Neural crest cell (in vitro differentiated cells): ENCODE data around the gene OR4E1. TPM values are rescaled to one million over a fixed set of nuclear protein-coding genes. Genes with fewer than 3 reads are reported as not detected.

ENCODE experiments used
- DNase-seq: peaks from one replicate; pipeline ENCODE4 v3.0.0; 2021; ENCODE audit warnings: low read depth, mixed read lengths, low spot score
- H3K27ac Mint-ChIP-seq: one replicate; pipeline ENCODE4 v1.8.0; 2021; ENCODE audit warnings: mild to moderate bottlenecking, mixed read lengths; ENCODE audit not compliant: unreplicated experiment
- H3K27me3 Mint-ChIP-seq: 2 replicates; pipeline ENCODE4 v1.8.0; 2021; ENCODE audit warnings: low read depth, mild to moderate bottlenecking, mixed read lengths
- H3K36me3 Mint-ChIP-seq: 2 replicates; pipeline ENCODE4 v1.8.0; 2021; ENCODE audit warnings: low read depth, mild to moderate bottlenecking, mixed read lengths
- H3K4me1 Mint-ChIP-seq: 2 replicates; pipeline ENCODE4 v1.8.0; 2021; ENCODE audit warnings: mixed read lengths
- H3K4me3 Mint-ChIP-seq: one replicate; pipeline ENCODE4 v1.8.0; 2021; ENCODE audit warnings: mild to moderate bottlenecking, mixed read lengths
- H3K9me3 Mint-ChIP-seq: 2 replicates; pipeline ENCODE4 v1.8.0; 2021; ENCODE audit warnings: mixed read lengths
- total RNA-seq: library from RNA; stranded (reverse); gene quantifications from 2 replicates; pipeline ENCODE4 v1.2.1, GENCODE V29; 2021
- TF ChIP-seq, protein P1 (sequence below): fragments of 200-600 bp; sonication (generic); conservative IDR thresholded peaks from 2 replicates; pipeline ENCODE4 v1.5.0; 2021; ENCODE audit warnings: antibody characterized with exemption, mild to moderate bottlenecking

The OR4E1 gene
- total RNA-seq, 1 donor from 2014 or later: not detected

DNA sequence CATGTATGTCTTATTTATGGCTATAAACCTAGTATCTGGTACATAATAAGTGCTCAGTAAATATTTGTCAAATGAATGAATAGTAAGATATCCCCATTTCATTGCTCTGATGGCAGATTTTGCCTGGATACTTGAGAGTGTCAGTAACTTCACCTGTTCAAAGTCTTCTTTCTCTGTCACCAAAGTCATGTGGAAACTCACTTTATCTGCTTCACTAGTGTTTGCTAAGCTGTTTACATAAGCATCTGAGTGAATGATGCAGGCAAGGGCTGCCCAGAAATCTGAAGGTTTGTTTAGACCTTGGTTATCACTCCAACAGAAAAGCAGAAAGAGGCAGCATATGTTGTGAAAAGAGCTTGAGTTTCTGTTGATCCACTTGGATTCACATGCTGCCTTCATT, 4.3 kb downstream of the OR4E1 start:
- no peak for DNase-seq
- Mint-ChIP-seq H3K4me3 (no peak overlapping the region), H3K36me3 (no peaks in the 10 kb centered on the region), H3K4me1 (no peaks in the 10 kb centered on the region), H3K27me3 (peaks cover 61% of the 10 kb centered on the region), H3K9me3 (peaks cover 1% of the 10 kb centered on the region), H3K27ac (no peak overlapping the region)
- TF ChIP-seq, protein P1, sequence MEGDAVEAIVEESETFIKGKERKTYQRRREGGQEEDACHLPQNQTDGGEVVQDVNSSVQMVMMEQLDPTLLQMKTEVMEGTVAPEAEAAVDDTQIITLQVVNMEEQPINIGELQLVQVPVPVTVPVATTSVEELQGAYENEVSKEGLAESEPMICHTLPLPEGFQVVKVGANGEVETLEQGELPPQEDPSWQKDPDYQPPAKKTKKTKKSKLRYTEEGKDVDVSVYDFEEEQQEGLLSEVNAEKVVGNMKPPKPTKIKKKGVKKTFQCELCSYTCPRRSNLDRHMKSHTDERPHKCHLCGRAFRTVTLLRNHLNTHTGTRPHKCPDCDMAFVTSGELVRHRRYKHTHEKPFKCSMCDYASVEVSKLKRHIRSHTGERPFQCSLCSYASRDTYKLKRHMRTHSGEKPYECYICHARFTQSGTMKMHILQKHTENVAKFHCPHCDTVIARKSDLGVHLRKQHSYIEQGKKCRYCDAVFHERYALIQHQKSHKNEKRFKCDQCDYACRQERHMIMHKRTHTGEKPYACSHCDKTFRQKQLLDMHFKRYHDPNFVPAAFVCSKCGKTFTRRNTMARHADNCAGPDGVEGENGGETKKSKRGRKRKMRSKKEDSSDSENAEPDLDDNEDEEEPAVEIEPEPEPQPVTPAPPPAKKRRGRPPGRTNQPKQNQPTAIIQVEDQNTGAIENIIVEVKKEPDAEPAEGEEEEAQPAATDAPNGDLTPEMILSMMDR: no peak

DNA sequence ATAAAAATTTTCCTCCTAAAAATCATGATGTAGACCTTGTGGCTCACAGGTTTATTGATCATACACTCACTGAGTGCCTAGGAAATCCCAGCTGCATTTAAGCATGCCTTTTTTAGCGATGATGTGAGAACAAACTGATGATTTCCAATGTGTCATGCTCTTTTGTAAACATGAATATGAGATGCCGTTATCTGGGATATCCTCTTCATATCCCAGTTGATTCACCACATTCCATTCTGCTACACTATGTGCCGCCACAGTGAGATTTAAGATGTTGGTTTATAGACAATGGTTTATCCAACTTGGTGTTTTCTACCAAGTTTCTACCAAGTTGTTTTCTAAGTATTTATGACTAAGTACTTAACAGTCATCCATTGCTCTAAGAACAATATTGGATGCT, 5.2 kb downstream of the OR4E1 start:
- H3K36me3 Mint-ChIP-seq: no peaks in the 10 kb centered on the region
- no peak overlapping the region for H3K4me3 Mint-ChIP-seq
- no peak for DNase-seq
- H3K4me1 Mint-ChIP-seq: no peaks in the 10 kb centered on the region
- H3K27ac Mint-ChIP-seq: no peak overlapping the region
- peaks cover 63% of the 10 kb centered on the region for H3K27me3 Mint-ChIP-seq
- H3K9me3 Mint-ChIP-seq: peaks cover 4% of the 10 kb centered on the region
- TF ChIP-seq, protein P1: no peak

- TF ChIP-seq, protein P1: no peak
- no peak overlapping the region for H3K4me3 Mint-ChIP-seq
- H3K27ac Mint-ChIP-seq: no peak overlapping the region
- H3K9me3 Mint-ChIP-seq: no peaks in the 10 kb centered on the region
- H3K27me3 Mint-ChIP-seq: peaks cover 44% of the 10 kb centered on the region
- no peaks in the 10 kb centered on the region for H3K4me1 Mint-ChIP-seq
- DNase-seq: no peak
- no peaks in the 10 kb centered on the region for H3K36me3 Mint-ChIP-seq
These were observed 16.6 kb downstream of the OR4E1 start for GRCh38 chr14:21656980-21657379.

DNA sequence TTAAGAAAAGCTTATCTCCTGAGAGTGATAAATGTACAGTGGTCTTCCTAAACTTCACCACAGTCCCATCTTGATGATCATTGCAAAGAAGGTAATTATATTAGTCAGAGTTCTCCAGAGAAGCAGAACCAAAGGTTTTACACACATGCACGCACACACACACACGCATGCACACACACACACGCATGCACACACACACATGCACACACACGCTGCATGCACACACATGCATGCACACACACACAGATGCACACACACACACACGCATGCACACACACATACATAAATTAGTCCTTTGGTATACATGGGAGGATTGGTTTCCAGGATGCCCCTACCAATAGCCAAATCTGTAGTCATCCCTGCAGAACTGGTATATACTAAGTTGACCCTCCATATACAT, 19.4 kb downstream of the OR4E1 start:
- Mint-ChIP-seq H3K27me3 (peaks cover 47% of the 10 kb centered on the region), H3K4me3 (no peak overlapping the region), H3K4me1 (no peaks in the 10 kb centered on the region), H3K27ac (no peak overlapping the region), H3K36me3 (no peaks in the 10 kb centered on the region), H3K9me3 (peaks cover 2% of the 10 kb centered on the region)
- no peak for DNase-seq
- TF ChIP-seq, protein P1: no peak

GRCh38 chr14:21653331-21653885, 20.2 kb downstream of the OR4E1 start, which contains the start of gene OR4E2:
Gene OR4E2 (plus strand): TSS chr14:21653835. CDS start chr14:21665083, 11,248 bp downstream.
- Mint-ChIP-seq H3K36me3 (no peaks in the 10 kb centered on the region), H3K4me1 (no peaks in the 10 kb centered on the region), H3K9me3 (peaks cover 2% of the 10 kb centered on the region), H3K27ac (no peak within 1 kb of the TSS), H3K4me3 (no peak within 1 kb of the TSS), H3K27me3 (peaks cover 49% of the 10 kb centered on the region)
- TF ChIP-seq, protein P1: no peak
- no peak for DNase-seq
